ENCODE results near the gene PLXNA3. TPM values are rescaled to one million over a fixed set of nuclear protein-coding genes. Genes with fewer than 3 reads are reported as not detected.

PLXNA3 gene
- total RNA-seq, 1 experiment from 2014 or later: 36.3 TPM

DNA sequence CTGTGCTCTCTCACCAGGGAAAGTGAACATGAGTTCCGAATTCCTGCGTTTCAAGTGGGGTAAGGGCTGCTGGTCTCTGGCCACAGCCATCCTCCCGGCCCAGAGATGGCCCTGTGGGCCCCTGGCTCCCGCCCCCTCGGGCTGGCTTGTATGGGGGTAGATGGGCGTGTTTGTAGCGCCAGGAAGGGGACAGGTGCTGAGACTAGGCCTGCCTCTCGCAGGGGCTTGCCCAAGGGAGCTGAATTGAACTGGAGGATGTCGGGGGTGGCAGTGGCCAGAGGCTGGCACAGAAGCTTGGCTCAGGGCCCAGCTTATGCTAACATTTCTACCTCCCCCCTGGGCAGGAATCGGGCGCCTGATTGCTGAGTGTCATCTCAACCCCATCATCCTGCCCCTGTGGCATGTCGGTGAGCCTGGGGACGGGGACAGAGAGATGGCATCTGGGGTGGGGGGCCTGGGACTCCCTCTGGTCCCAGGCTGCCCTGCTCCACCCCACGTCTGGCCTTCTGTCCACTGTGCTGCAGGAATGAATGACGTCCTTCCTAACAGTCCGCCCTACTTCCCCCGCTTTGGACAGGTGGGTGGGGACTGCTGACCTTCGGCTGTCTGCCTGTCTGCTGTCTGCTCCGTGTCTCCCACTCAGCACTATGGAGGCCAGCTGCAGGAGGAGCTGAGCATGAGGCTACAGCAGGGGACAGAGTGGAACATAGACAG lies 38.2 kb upstream of the PLXNA3 start:
- Histone ChIP-seq H2AFZ (ENCODE audit: low read length) (no peak overlapping the region), H3K4me1 (ENCODE audit: insufficient read depth, low read length) (no peaks in the 10 kb centered on the region), H4K8ac (replicated peaks; ENCODE audit: insufficient read length, low read depth, low read length) (no peak overlapping the region), H4K5ac (ENCODE audit: insufficient read length, low read depth, low read length) (no peak overlapping the region), H3K9ac (ENCODE audit: extremely low read depth, insufficient read length, low read length) (no peak overlapping the region), H2BK5ac (ENCODE audit: insufficient read length, low read length) (no peak overlapping the region), H4K91ac (ENCODE audit: insufficient read length, low read depth, low read length) (no peak overlapping the region), H2AK5ac (ENCODE audit: insufficient read length, low read length) (no peak overlapping the region), H4K20me1 (ENCODE audit: control insufficient read depth, insufficient read depth, insufficient read length) (no peaks in the 10 kb centered on the region), H3K79me2 (ENCODE audit: insufficient read depth, low read length) (no peaks in the 10 kb centered on the region), H3K14ac (ENCODE audit: insufficient read depth, low read length) (no peak overlapping the region), H3K4me2 (ENCODE audit: insufficient read depth, insufficient read length, low read length) (no peak overlapping the region), H3K27me3 (ENCODE audit: insufficient read depth, low read length) (no peaks in the 10 kb centered on the region), H3K18ac (ENCODE audit: insufficient read length, low read depth, low read length) (no peak overlapping the region), H3K4ac (ENCODE audit: low read depth, low read length) (no peak overlapping the region), H3T11ph (ENCODE audit: low read length) (no peak overlapping the region), H3K23ac (ENCODE audit: insufficient read length, low read depth, low read length) (no peak overlapping the region), H2BK15ac (ENCODE audit: low read depth, low read length) (no peak overlapping the region), H3K9me3 (ENCODE audit: control insufficient read depth, low read depth, low read length) (peaks cover 34% of the 10 kb centered on the region), H3K27ac (ENCODE audit: insufficient read length, low read depth, low read length) (no peak overlapping the region), H2BK20ac (ENCODE audit: low read depth, low read length, poor library complexity, severe bottlenecking) (no peak overlapping the region), H2BK12ac (ENCODE audit: insufficient read length, low read depth, low read length) (no peak overlapping the region), H3K23me2 (ENCODE audit: insufficient read length, low read depth, low read length, poor library complexity, severe bottlenecking) (no peaks in the 10 kb centered on the region), H3K79me1 (ENCODE audit: insufficient read depth, low read depth, low read length, poor library complexity, severe bottlenecking) (no peaks in the 10 kb centered on the region), H2BK120ac (ENCODE audit: low read depth, low read length, poor library complexity, severe bottlenecking) (no peak overlapping the region), H3K56ac (ENCODE audit: insufficient read length, low read depth, low read length) (no peak overlapping the region)
- Mint-ChIP-seq H3K4me1 (no peaks in the 10 kb centered on the region), H3K27me3 (ENCODE audit: low read depth) (no peaks in the 10 kb centered on the region), H3K4me3 (no peak overlapping the region), H3K36me3 (ENCODE audit: insufficient read depth in 1 of 3, low read depth in 3 of 3) (peaks cover 13 to 23% (median 16%) of the 10 kb centered on the region in 3 experiments), H3K27ac (no peak overlapping the region), H3K9me3 (peaks cover 63 to 71% of the 10 kb centered on the region in 2 experiments)
- TF ChIP-seq, protein P1, sequence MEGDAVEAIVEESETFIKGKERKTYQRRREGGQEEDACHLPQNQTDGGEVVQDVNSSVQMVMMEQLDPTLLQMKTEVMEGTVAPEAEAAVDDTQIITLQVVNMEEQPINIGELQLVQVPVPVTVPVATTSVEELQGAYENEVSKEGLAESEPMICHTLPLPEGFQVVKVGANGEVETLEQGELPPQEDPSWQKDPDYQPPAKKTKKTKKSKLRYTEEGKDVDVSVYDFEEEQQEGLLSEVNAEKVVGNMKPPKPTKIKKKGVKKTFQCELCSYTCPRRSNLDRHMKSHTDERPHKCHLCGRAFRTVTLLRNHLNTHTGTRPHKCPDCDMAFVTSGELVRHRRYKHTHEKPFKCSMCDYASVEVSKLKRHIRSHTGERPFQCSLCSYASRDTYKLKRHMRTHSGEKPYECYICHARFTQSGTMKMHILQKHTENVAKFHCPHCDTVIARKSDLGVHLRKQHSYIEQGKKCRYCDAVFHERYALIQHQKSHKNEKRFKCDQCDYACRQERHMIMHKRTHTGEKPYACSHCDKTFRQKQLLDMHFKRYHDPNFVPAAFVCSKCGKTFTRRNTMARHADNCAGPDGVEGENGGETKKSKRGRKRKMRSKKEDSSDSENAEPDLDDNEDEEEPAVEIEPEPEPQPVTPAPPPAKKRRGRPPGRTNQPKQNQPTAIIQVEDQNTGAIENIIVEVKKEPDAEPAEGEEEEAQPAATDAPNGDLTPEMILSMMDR (conservative IDR thresholded peaks at IDR 0.05): no peak
- no CpG with 5 or more reads among the region's 19 CpGs for WGBS (ENCODE audit: extremely low coverage, insufficient read length, low lambda C conversion rate)
- DNase-seq: no peak
